ENCODE data around the gene ZNF197. TPM values are rescaled to one million over a fixed set of nuclear protein-coding genes. Genes with fewer than 3 reads are reported as not detected.

Gene ZNF197
- total and polyA plus RNA-seq, 10 of the 15 experiments (the other 5 are each of a cell fraction or from before 2014, with no cell fraction given), result 3.2 to 16.6 (median 9.7) TPM

- H3K4me1 ChIP-seq (ENCODE audit: control insufficient read depth, insufficient read depth, low read length), result no peaks in the 10 kb centered on the region
- ChIA-PET POLR2A (no interaction called here), SMC1A (ENCODE audit: uncharacterized antibody, unreplicated experiment) (no interaction called here), RAD21 (ENCODE audit: unreplicated experiment) (no interaction called here), CTCF (interaction anchor here (1.2 kb wide), 1 partner anchor 164 kb away, joined by 3 read pairs; no protein-coding TSS in a partner anchor)
- in situ Hi-C loops (cut with MboI) (no loop called here), intact Hi-C loops (cut with micrococcal nuclease; ENCODE audit: unreplicated experiment) (no loop called here)
- no peak overlapping the region for H3K9ac ChIP-seq (ENCODE audit: control insufficient read depth, insufficient read depth, low read length)
- H3K9me3 ChIP-seq (replicated peaks; ENCODE audit: control insufficient read depth, insufficient read depth, low read length), result no peaks in the 10 kb centered on the region; the same call in 2 of the 3 replicates
- H3K4me2 ChIP-seq (ENCODE audit: control insufficient read depth, insufficient read depth), result no peak overlapping the region
- no peak for ATAC-seq
- WGBS (ENCODE audit: insufficient coverage, insufficient replicate concordance, low lambda C conversion rate, missing lambda C conversion rate), result 93% methylated on average over 2 of the region's 2 CpGs
- no peaks in the 10 kb centered on the region for H3K36me3 ChIP-seq (ENCODE audit: control insufficient read depth in 2 of 2, insufficient read depth in 2 of 2, low read length in 1 of 2)
- no peaks in the 10 kb centered on the region for H4K20me1 ChIP-seq (ENCODE audit: control insufficient read depth, insufficient read depth)
- no peak overlapping the region for H3K27ac ChIP-seq (ENCODE audit: control insufficient read depth, insufficient read depth)
- H3K27me3 ChIP-seq (replicated peaks in 1 of 2; ENCODE audit: control insufficient read depth in 2 of 2, insufficient read depth in 2 of 2, low read length in 1 of 2), result no peaks in the 10 kb centered on the region
- no peak for DNase-seq (ENCODE audit: low read depth, low spot score)
- no peak overlapping the region for H3K4me3 ChIP-seq
- no peak for TF ChIP-seq MLLT1 (IDR thresholded peaks at IDR 0.05)
- TF ChIP-seq USF2 (IDR thresholded peaks at IDR 0.05; ENCODE audit: borderline replicate concordance, low read depth, low read length), result no peak
- no peak for TF ChIP-seq ZZZ3 (IDR thresholded peaks at IDR 0.05; ENCODE audit: control insufficient read depth, insufficient read length, low read depth)
- TF ChIP-seq BMI1 (IDR thresholded peaks at IDR 0.05; ENCODE audit: borderline replicate concordance), result no peak
- TF ChIP-seq EED (IDR thresholded peaks at IDR 0.05; ENCODE audit: low read depth), result no peak
- FAIRE-seq, result no peak
- BruUV-seq (replicated peaks), result no TSS peak
- H2AFZ ChIP-seq (ENCODE audit: control insufficient read depth, low read depth, low read length), result no peak overlapping the region
- no peaks in the 10 kb centered on the region for H3K79me2 ChIP-seq (ENCODE audit: control insufficient read depth, insufficient read depth, low read length)
These were observed 23.1 kb upstream of the ZNF197 start for GRCh38 chr3:44601749-44602148.

- Histone ChIP-seq H3K79me2 (ENCODE audit: control insufficient read depth, insufficient read depth, low read length) (no peaks in the 10 kb centered on the region), H3K4me1 (ENCODE audit: control insufficient read depth, insufficient read depth, low read length) (no peaks in the 10 kb centered on the region), H3K27me3 (replicated peaks in 1 of 2; ENCODE audit: control insufficient read depth in 2 of 2, insufficient read depth in 2 of 2, low read length in 1 of 2) (no peaks in the 10 kb centered on the region), H3K9ac (ENCODE audit: control insufficient read depth, insufficient read depth, low read length) (no peak overlapping the region), H4K20me1 (ENCODE audit: control insufficient read depth, insufficient read depth) (no peaks in the 10 kb centered on the region), H3K36me3 (ENCODE audit: control insufficient read depth in 2 of 2, insufficient read depth in 2 of 2, low read length in 1 of 2) (no peaks in the 10 kb centered on the region), H3K4me3 (no peak overlapping the region), H3K4me2 (ENCODE audit: control insufficient read depth, insufficient read depth) (no peak overlapping the region), H2AFZ (ENCODE audit: control insufficient read depth, low read depth, low read length) (no peak overlapping the region), H3K27ac (ENCODE audit: control insufficient read depth, insufficient read depth) (no peak overlapping the region), H3K9me3 (replicated peaks; ENCODE audit: control insufficient read depth, insufficient read depth, low read length) (no peaks in the 10 kb centered on the region)
- ATAC-seq (no peak), FAIRE-seq (no peak), DNase-seq (ENCODE audit: low read depth, low spot score) (no peak)
- no TSS peak for BruUV-seq (replicated peaks)
- ChIA-PET SMC1A (ENCODE audit: uncharacterized antibody, unreplicated experiment) (interaction anchor here (1.1 kb wide), 1 partner anchor 9 kb away, joined by 5 read pairs; no protein-coding TSS in a partner anchor), POLR2A (no interaction called here), CTCF (no interaction called here), RAD21 (ENCODE audit: unreplicated experiment) (no interaction called here)
- intact Hi-C loops (cut with micrococcal nuclease; ENCODE audit: unreplicated experiment) (no loop called here), in situ Hi-C loops (cut with MboI) (no loop called here)
- TF ChIP-seq USF2 (IDR thresholded peaks at IDR 0.05; ENCODE audit: borderline replicate concordance, low read depth, low read length), result no peak
- TF ChIP-seq RELB (IDR thresholded peaks at IDR 0.05; ENCODE audit: low read depth), result no peak
- no peak for TF ChIP-seq SMC3 (IDR thresholded peaks at IDR 0.05; ENCODE audit: borderline replicate concordance, low read length)
- TF ChIP-seq SPI1 (IDR thresholded peaks at IDR 0.05; ENCODE audit: borderline replicate concordance, insufficient read depth, low read depth, low read length), result 0 out of 2 replicates have a peak, but pooled peaks have one; percentile 6
- TF ChIP-seq SP1 (IDR thresholded peaks at IDR 0.05; ENCODE audit: low read depth, low read length), result no peak
These were observed 12.2 kb upstream of the ZNF197 start for GRCh38 chr3:44612678-44613077.

Data from GM12878 (cell line).